H1 (cell line): ENCODE measurements around the gene NMNAT3. TPM values are rescaled to one million over a fixed set of nuclear protein-coding genes. Genes with fewer than 3 reads are reported as not detected.

Experiments used
- GABPA ChIP-seq: IDR thresholded peaks from 2 replicates; pipeline ENCODE4 v1.6.1; 2011; ENCODE audit warnings: mild to moderate bottlenecking, low read length, moderate library complexity, borderline replicate concordance; ENCODE audit not compliant: insufficient read depth
- SIN3A ChIP-seq, 2 experiments: IDR thresholded peaks in 1 of 2; conservative IDR thresholded peaks in 1 of 2; 2 replicates each; pipeline ENCODE4 v1.6.1; 2011 to 2012; ENCODE audit warnings: low read length in 2 of 2, improper control_type of control experiment in 1 of 2, low read depth in 1 of 2, mild to moderate bottlenecking in 1 of 2
- SP2 ChIP-seq: IDR thresholded peaks from 2 replicates; pipeline ENCODE4 v1.6.1; 2012; ENCODE audit warnings: mild to moderate bottlenecking, low read length, inconsistent platforms
- polyA plus RNA-seq, 7 experiments: library from polyadenylated mRNA; depleted of rRNA in 3 of 7; stranded (reverse) in 5 of 7; unstranded in 2 of 7; fragments of >200 nt in 5 of 7; fragments of 200-250 nt in 2 of 7; gene quantifications; 1 replicate in 5 of 7; 2 replicates in 1 of 7; 4 replicates in 1 of 7; pipeline versions ENCODE4 v1.2.1 to v1.2.3, GENCODE V29; 2011 to 2013; ENCODE audit warnings: missing spikeins in 2 of 7, mixed read lengths in 2 of 7
- total RNA-seq: library from RNA; stranded (reverse); fragmentation: NEBNext Ultra II Directional; extraction: Animal tissue kit (Norgen Biotek cat#: 25700); gene quantifications from 2 replicates; pipeline ENCODE4 v1.2.1, GENCODE V29; 2021
- TF ChIP-seq, protein P1 (sequence below): IDR thresholded peaks from 2 replicates; pipeline ENCODE4 v1.6.1; 2011; ENCODE audit warnings: low read length, improper control_type of control experiment
- TF ChIP-seq, protein P2 (sequence below): IDR thresholded peaks from 2 replicates; pipeline ENCODE4 v1.6.1; 2012; ENCODE audit warnings: low read length, inconsistent platforms

NMNAT3 gene
- total and polyA plus RNA-seq, 2 of the 8 experiments (the other 6 are each of a cell fraction or from before 2014, with no cell fraction given): 4.2 to 4.3 TPM

DNA sequence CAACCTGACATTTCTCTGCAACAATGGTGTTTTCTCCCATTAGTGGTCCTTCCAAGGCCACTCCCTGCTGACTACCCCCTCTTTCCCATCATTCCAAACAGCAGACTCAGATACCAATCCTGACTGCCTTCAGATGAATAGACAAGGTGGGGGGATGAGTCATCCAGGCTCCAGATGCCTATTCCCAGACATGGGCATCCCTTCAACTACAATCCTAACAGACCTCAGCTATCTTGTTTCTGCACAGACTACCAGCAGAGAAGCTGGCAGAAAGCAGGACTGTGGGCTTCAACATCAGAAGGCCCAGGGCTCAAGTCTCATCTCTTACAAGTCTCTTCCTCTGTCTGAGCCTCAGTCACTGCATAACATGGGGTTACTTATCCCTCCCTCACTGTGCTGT lies 140.4 kb downstream of the NMNAT3 start (continued):
- TF ChIP-seq, protein P1, sequence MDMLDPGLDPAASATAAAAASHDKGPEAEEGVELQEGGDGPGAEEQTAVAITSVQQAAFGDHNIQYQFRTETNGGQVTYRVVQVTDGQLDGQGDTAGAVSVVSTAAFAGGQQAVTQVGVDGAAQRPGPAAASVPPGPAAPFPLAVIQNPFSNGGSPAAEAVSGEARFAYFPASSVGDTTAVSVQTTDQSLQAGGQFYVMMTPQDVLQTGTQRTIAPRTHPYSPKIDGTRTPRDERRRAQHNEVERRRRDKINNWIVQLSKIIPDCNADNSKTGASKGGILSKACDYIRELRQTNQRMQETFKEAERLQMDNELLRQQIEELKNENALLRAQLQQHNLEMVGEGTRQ: no peak
- TF ChIP-seq GABPA: no peak
- no peak for TF ChIP-seq SP2
- TF ChIP-seq SIN3A (conservative IDR thresholded peaks at IDR 0.05 in 1 of 2, IDR thresholded peaks at IDR 0.05 in 1 of 2; ENCODE audit: low read depth in 1 of 2, low read length in 2 of 2): no peak
- TF ChIP-seq, protein P2, sequence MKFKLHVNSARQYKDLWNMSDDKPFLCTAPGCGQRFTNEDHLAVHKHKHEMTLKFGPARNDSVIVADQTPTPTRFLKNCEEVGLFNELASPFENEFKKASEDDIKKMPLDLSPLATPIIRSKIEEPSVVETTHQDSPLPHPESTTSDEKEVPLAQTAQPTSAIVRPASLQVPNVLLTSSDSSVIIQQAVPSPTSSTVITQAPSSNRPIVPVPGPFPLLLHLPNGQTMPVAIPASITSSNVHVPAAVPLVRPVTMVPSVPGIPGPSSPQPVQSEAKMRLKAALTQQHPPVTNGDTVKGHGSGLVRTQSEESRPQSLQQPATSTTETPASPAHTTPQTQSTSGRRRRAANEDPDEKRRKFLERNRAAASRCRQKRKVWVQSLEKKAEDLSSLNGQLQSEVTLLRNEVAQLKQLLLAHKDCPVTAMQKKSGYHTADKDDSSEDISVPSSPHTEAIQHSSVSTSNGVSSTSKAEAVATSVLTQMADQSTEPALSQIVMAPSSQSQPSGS: no peak
